ENCODE data around the gene CLEC7A. TPM values are rescaled to one million over a fixed set of nuclear protein-coding genes. Genes with fewer than 3 reads are reported as not detected.

Gene CLEC7A
- total and polyA plus RNA-seq, 10 donors = 7.7 to 111 (median 45.7) TPM

DNA sequence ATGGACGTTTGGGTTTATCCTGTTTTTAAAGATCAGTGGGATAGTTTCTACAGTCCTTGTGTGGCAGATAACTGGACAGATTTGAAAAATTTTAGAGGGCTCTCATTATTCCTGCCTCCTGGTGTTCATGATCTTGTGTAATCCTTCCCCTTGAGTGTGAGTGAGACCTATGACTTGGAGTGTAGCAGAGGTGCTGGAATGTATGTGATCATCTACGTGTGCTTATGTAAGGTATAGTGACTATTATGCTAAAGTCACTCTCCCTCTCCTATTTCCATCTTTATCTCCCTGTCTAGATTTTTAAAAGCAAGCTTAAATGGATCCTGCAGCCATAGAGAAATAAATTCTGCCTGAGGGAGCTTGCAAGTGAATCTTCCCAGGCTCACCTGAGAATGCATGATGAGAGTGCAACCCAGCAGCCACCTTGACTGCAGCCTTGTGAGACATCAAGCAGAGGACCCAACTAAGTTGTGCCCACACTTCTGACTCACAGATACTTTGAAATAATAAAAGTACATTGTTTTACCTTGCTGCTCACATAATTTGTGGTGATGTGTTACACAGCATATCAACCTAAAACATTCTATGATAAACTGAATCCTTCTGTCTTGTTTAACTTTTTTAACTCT lies 45.1 kb upstream of the CLEC7A start:
- WGBS, 5 donors = 67 to 85% (median 77%) methylated on average over 2 of the region's 2 CpGs
- intact Hi-C loops (cut with DNase I; ENCODE audit: low total_unique reads) = no loop called here
- TF ChIP-seq, protein P1, sequence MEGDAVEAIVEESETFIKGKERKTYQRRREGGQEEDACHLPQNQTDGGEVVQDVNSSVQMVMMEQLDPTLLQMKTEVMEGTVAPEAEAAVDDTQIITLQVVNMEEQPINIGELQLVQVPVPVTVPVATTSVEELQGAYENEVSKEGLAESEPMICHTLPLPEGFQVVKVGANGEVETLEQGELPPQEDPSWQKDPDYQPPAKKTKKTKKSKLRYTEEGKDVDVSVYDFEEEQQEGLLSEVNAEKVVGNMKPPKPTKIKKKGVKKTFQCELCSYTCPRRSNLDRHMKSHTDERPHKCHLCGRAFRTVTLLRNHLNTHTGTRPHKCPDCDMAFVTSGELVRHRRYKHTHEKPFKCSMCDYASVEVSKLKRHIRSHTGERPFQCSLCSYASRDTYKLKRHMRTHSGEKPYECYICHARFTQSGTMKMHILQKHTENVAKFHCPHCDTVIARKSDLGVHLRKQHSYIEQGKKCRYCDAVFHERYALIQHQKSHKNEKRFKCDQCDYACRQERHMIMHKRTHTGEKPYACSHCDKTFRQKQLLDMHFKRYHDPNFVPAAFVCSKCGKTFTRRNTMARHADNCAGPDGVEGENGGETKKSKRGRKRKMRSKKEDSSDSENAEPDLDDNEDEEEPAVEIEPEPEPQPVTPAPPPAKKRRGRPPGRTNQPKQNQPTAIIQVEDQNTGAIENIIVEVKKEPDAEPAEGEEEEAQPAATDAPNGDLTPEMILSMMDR (IDR thresholded peaks at IDR 0.05 in 8 of 11, conservative IDR thresholded peaks at IDR 0.05 in 3 of 11) = no peak
- TF ChIP-seq POLR2A (IDR thresholded peaks at IDR 0.05) (no peak), POLR2AphosphoS5 (IDR thresholded peaks at IDR 0.05) (no peak)
- DNase-seq = no peak
- H3K27me3 ChIP-seq (replicated peaks in 1 of 7) = peaks cover 0 to 13% (median 0%) of the 10 kb centered on the region in 7 donors
- H3K36me3 ChIP-seq = no peaks in the 10 kb centered on the region
- no peak overlapping the region for H3K4me3 ChIP-seq
- H3K9me3 ChIP-seq = no peaks in the 10 kb centered on the region
- H3K27ac ChIP-seq = no peak overlapping the region
- H3K4me1 ChIP-seq = peaks cover 0 to 5% (median 0%) of the 10 kb centered on the region in 6 donors

DNA sequence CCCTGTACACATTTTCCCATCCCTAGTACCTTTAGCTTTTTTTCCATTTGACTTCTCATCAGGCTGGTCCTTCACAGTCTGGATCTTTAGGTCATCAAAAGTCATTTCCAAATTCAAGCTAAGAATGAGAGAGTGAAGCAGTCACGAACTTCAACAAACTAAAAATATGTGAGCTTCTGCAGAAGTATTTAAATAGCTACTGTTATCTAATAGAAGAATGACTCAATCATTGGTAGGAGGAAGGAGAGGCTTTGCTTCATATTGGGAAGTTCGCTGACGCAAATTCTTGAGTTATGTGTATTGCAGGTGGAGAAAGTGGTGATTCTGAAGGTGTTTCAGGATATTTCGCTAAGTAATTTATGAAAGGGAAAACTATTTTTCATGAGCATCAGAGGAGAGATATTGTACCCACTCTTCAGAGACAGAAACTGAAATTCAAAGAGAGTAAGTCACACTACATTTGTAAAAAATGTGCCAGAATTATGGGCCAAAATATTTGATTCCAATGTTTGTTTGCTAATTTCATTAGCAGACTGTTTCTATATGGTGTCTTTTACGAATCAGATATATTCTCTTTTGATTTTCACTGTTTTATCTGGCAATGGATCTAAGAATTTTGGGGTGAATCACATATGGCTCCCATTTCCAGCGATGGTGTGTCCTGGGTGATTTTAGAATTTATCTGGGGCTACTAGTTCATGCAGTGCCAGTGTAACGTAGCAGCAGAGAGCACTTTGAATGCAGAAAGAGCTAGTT lies 42.2 kb upstream of the CLEC7A start, which contains the start of gene OLR1:
Gene OLR1 (minus strand): TSS at position 160 of the 756 bp plus-strand sequence. CDS start 55 bp downstream, at position 105.
- Histone ChIP-seq H3K27me3 (replicated peaks in 1 of 7) (peaks cover 0 to 13% (median 0%) of the 10 kb centered on the region in 7 donors), H3K4me1 (peaks cover 0 to 14% (median 0%) of the 10 kb centered on the region in 6 donors), H3K27ac (no peak within 1 kb of the TSS), H3K9me3 (no peaks in the 10 kb centered on the region), H3K4me3 (no peak within 1 kb of the TSS), H3K36me3 (no peaks in the 10 kb centered on the region)
- no peak for DNase-seq
- intact Hi-C loops (cut with DNase I; ENCODE audit: low total_unique reads) = no loop called here
- 59 to 72% (median 69%) methylated on average over 7 of the region's 7 CpGs for WGBS, 5 donors
- TF ChIP-seq, protein P1 (IDR thresholded peaks at IDR 0.05 in 8 of 11, conservative IDR thresholded peaks at IDR 0.05 in 3 of 11) = no peak
- TF ChIP-seq POLR2A (IDR thresholded peaks at IDR 0.05) (no peak), POLR2AphosphoS5 (IDR thresholded peaks at IDR 0.05) (no peak)

DNA sequence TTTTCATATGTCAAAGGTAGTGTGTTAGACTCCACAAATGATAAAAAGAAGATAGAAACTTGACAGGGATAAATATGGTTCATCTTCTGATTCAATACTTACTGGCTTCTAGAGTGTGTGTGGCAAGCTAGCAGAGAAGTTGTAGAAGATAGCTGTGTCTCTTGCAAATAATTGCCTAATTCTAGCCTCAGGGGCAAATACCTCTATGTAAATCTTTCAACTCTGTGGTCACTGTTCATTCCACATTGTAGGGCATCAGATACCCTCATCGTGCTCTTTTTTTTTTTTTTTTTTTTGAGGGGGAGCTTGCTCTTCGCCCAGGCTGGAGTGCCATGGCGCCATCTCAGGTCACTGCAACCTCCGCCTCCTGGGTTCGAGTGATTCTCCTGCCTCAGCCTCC lies 40.2 kb upstream of the CLEC7A start:
- Histone ChIP-seq H3K36me3 (no peaks in the 10 kb centered on the region), H3K9me3 (no peaks in the 10 kb centered on the region), H3K27me3 (replicated peaks in 1 of 7) (peaks cover 0 to 13% (median 0%) of the 10 kb centered on the region in 7 donors), H3K4me1 (peaks cover 0 to 20% (median 0%) of the 10 kb centered on the region in 6 donors), H3K27ac (peak overlapping the region in 1 of 8 donors; percentile 14), H3K4me3 (no peak overlapping the region)
- 71 to 85% (median 78%) methylated on average over 5 of the region's 5 CpGs for WGBS, 5 donors
- TF ChIP-seq POLR2AphosphoS5 (IDR thresholded peaks at IDR 0.05) = no peak
- TF ChIP-seq, protein P1 (IDR thresholded peaks at IDR 0.05 in 8 of 11, conservative IDR thresholded peaks at IDR 0.05 in 3 of 11) = no peak
- TF ChIP-seq POLR2A (IDR thresholded peaks at IDR 0.05) = no peak
- intact Hi-C loops (cut with DNase I; ENCODE audit: low total_unique reads) = no loop called here
- no peak for DNase-seq

DNA sequence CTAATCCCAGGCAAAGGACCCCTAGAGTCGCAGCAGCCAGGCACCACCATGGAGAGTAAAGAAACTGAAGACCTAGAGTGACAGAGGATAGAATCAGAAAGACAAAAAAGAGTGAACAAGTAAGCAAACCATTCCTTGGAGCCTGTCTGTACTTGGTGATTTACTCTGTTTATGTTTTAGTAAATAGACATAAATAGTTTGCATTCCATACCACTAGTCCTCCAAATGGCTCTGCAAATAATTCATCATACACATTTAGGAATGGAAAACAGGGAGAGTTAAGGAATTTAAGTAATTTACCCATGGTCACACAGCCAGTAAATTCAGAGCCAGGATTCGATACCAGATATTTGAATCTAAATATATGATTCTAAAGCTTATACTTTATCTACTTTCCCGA lies 39.1 kb upstream of the CLEC7A start:
- TF ChIP-seq, protein P1 (IDR thresholded peaks at IDR 0.05 in 8 of 11, conservative IDR thresholded peaks at IDR 0.05 in 3 of 11) = no peak
- TF ChIP-seq POLR2A (IDR thresholded peaks at IDR 0.05) (no peak), POLR2AphosphoS5 (IDR thresholded peaks at IDR 0.05) (no peak)
- no peaks in the 10 kb centered on the region for H3K9me3 ChIP-seq
- intact Hi-C loops (cut with DNase I; ENCODE audit: low total_unique reads) = no loop called here
- 77 to 89% (median 86%) methylated on average over 3 of the region's 3 CpGs for WGBS, 5 donors
- H3K4me1 ChIP-seq = peaks cover 0 to 20% (median 0%) of the 10 kb centered on the region in 6 donors
- no peaks in the 10 kb centered on the region for H3K36me3 ChIP-seq
- no peak overlapping the region for H3K4me3 ChIP-seq
- DNase-seq = no peak
- no peak overlapping the region for H3K27ac ChIP-seq
- peaks cover 0 to 13% (median 0%) of the 10 kb centered on the region in 7 donors for H3K27me3 ChIP-seq (replicated peaks in 1 of 7)

Data from spleen (tissue), 11 donors.